GM10248 (cell line): Measurements from ENCODE around the gene FAM107B.

ENCODE experiments used
- CTCF ChIA-PET: fragments of 300-600 bp; sonication (Branson Sonifier 250); formaldehyde crosslinking; extraction: SDS; loops from one replicate; lab custom pipeline; 2021; ENCODE audit warnings: antibody characterized with exemption; lab: Yijun Ruan, JAX
- POLR2A ChIA-PET: fragments of 350-650 bp; sonication (Branson Sonifier 250); formaldehyde crosslinking; extraction: SDS; loops from one replicate; lab custom pipeline; 2020; ENCODE audit warnings: antibody characterized with exemption; lab: Yijun Ruan, JAX
- DNase-seq: peaks from one replicate; pipeline ENCODE4 v3.0.0; 2012; ENCODE audit errors: extremely low spot score
- TF ChIP-seq, protein P1 (sequence below): IDR thresholded peaks from 2 replicates; pipeline ENCODE4 v1.5.1; 2012; ENCODE audit warnings: mild to moderate bottlenecking, low read depth; ENCODE audit errors: extremely low read depth, missing control alignments, control extremely low read depth

FAM107B gene

GRCh38 chr10:14601872-14602725 lies 172.6 kb downstream of the FAM107B start:
- peak; percentile 61 for DNase-seq
- ChIA-PET POLR2A (no interaction called here), CTCF (no interaction called here)
- TF ChIP-seq, protein P1, sequence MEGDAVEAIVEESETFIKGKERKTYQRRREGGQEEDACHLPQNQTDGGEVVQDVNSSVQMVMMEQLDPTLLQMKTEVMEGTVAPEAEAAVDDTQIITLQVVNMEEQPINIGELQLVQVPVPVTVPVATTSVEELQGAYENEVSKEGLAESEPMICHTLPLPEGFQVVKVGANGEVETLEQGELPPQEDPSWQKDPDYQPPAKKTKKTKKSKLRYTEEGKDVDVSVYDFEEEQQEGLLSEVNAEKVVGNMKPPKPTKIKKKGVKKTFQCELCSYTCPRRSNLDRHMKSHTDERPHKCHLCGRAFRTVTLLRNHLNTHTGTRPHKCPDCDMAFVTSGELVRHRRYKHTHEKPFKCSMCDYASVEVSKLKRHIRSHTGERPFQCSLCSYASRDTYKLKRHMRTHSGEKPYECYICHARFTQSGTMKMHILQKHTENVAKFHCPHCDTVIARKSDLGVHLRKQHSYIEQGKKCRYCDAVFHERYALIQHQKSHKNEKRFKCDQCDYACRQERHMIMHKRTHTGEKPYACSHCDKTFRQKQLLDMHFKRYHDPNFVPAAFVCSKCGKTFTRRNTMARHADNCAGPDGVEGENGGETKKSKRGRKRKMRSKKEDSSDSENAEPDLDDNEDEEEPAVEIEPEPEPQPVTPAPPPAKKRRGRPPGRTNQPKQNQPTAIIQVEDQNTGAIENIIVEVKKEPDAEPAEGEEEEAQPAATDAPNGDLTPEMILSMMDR: no peak

GRCh38 chr10:14601326-14601725 lies 173.4 kb downstream of the FAM107B start:
- ChIA-PET CTCF (interaction anchor here (1.5 kb wide), 1 partner anchor 39 kb away, joined by 3 read pairs; no protein-coding TSS in a partner anchor), POLR2A (no interaction called here)
- TF ChIP-seq, protein P1: no peak
- no peak for DNase-seq

DNA sequence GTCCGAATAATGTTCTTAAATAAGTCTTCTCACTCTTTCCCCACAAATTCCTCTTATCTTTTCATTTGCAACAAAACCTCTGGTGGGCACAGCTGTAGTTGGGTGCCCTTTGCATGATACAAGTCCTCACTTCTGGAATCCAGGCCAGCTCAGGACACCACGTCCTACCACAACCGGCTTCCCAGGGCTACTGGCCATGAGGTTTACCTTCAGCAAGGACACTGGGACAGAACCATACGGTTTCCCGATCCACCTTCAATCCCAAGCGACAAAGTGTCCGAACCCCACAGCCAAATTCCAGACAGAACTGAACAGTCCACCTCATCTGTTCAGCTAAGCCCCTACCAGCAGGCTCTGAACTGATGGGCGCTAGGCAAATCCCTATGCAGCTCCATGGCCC lies 174.6 kb downstream of the FAM107B start:
- CTCF ChIA-PET: interaction anchor here (1.1 to 1.5 kb wide), 4 partner anchors 9 to 222 kb away, joined by 3 to 5 read pairs (median 3); no protein-coding TSS in a partner anchor
- TF ChIP-seq, protein P1: no peak
- DNase-seq: no peak
- POLR2A ChIA-PET: interaction anchor here (1.5 kb wide), 1 partner anchor 8 kb away, joined by 3 read pairs; no protein-coding TSS in a partner anchor

- ChIA-PET POLR2A (interaction anchor here (1.1 to 1.5 kb wide), 2 partner anchors 7 to 11 kb away, joined by 3 read pairs; no protein-coding TSS in a partner anchor), CTCF (interaction anchor here (1.1 to 1.3 kb wide), 2 partner anchors 8 to 223 kb away, joined by 3 to 5 read pairs; no protein-coding TSS in a partner anchor)
- DNase-seq: no peak
- TF ChIP-seq, protein P1: no peak
Measured at GRCh38 chr10:14598809-14599764, 175.6 kb downstream of the FAM107B start.

GRCh38 chr10:14595526-14596182 lies 179.0 kb downstream of the FAM107B start:
- DNase-seq: no peak
- TF ChIP-seq, protein P1: no peak
- ChIA-PET CTCF (no interaction called here), POLR2A (interaction anchor here (0.6 kb wide), 2 partner anchors 41 to 536 kb away, joined by 3 to 4 read pairs; no protein-coding TSS in a partner anchor)
